Small intestine (tissue), 7 donors: Measurements from ENCODE around the gene LRRC61. TPM values are rescaled to one million over a fixed set of nuclear protein-coding genes. Genes with fewer than 3 reads are reported as not detected.

ENCODE experiments used
- DNase-seq, 2 donors: peaks; one replicate each; pipeline versions ENCODE4 v3.0.0 to v3.0.0-alpha.2; 2013
- FAIRE-seq: peaks from 2 replicates; lab custom pipeline; 2012; peaks lifted over from hg19 to GRCh38; lab: Jason Lieb, UNC
- H3K27ac ChIP-seq, 3 donors: one replicate each; pipeline ENCODE4 v1.5.1; 2013; ENCODE audit warnings: low read length in 2 of 3, mild to moderate bottlenecking in 2 of 3, control low read depth in 1 of 3, inconsistent platforms in 1 of 3, low read depth in 1 of 3, moderate library complexity in 1 of 3
- H3K27me3 ChIP-seq, 3 donors: one replicate each; pipeline ENCODE4 v1.6.1; 2013; ENCODE audit warnings: low read length in 3 of 3, inconsistent platforms in 1 of 3; ENCODE audit not compliant: control insufficient read depth in 3 of 3, insufficient read depth in 3 of 3
- H3K36me3 ChIP-seq, 3 donors: one replicate each; pipeline ENCODE4 v1.6.1; 2013; ENCODE audit warnings: low read length in 3 of 3, inconsistent platforms in 1 of 3, low read depth in 1 of 3, mild to moderate bottlenecking in 1 of 3, moderate library complexity in 1 of 3; ENCODE audit not compliant: control insufficient read depth in 3 of 3, insufficient read depth in 2 of 3
- H3K4me1 ChIP-seq, 3 donors: one replicate each; pipeline ENCODE4 v1.6.1; 2013; ENCODE audit warnings: low read length in 2 of 3, inconsistent platforms in 1 of 3, low read depth in 1 of 3, mild to moderate bottlenecking in 1 of 3, moderate library complexity in 1 of 3; ENCODE audit not compliant: control insufficient read depth in 3 of 3, insufficient read depth in 2 of 3
- H3K4me3 ChIP-seq, 3 donors: one replicate each; pipeline ENCODE4 v1.5.1; 2013; ENCODE audit warnings: low read length in 3 of 3, control low read depth in 1 of 3, inconsistent platforms in 1 of 3, low read depth in 1 of 3, mild to moderate bottlenecking in 1 of 3, moderate library complexity in 1 of 3
- H3K9me3 ChIP-seq, 2 donors: one replicate each; pipeline ENCODE4 v1.6.1; 2013; ENCODE audit warnings: low read depth in 1 of 2, low read length in 1 of 2; ENCODE audit not compliant: control insufficient read depth in 2 of 2, insufficient read depth in 1 of 2
- WGBS, 3 donors: extraction: QIAGEN DNeasy Blood & Tissue Kit; methylation state at CpG; one replicate each; pipeline ENCODE4 v1.1.7; 2013; 5-methylcytosine and 5-hydroxymethylcytosine counted together
- polyA plus RNA-seq, 4 donors: library from polyadenylated mRNA; stranded (reverse) in 3 of 4; unstranded in 1 of 4; fragments of 200-250 nt in 3 of 4; fragments of 120-200 nt in 1 of 4; gene quantifications; one replicate each; pipeline versions ENCODE4 v1.2.1 to v1.2.3, GENCODE V29; 2013
- donor health status: healthy with polysubstance abuse.
- donor health status: control.
- donor health status: control.
- donor health status: Bipolar disorder and iron deficiency.
- donor health status: healthy.

Gene LRRC61
- polyA plus RNA-seq, 4 donors: 5.6 to 23.6 (median 12.3) TPM

DNA sequence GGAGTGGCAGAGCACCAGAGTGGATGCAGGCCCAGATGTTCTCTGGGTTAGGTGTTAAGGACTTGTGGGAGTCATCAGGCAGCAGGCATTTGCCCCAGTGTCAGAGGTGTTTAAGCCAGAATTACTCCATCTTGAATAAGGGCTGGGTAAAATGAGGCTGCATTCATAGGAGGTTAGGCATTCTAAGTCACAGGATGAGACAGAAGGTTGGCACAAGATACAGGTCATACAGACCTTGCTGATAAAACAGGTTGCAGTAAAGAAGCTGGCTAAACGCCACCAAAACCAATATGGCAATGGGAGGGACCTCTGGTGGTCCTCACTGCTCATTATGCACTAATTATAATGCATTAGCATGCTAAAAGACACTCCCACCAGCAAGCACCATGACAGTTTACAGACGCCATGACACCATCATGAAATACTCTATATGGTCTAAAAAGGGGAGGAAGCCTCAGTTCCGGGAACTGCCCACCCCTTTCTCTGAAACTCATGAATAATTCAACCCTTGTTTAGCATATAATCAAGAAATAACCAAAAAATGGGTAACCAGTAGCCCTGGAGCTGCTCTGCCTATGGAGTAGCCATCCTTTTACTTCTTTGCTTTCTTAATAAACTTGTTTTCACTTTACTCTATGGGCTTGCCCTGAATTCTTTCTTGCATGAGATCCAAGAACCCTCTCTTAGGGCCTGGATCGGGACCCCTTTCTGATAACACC is 882 bp upstream of the LRRC61 start:
- Histone ChIP-seq H3K9me3 (no peaks in the 10 kb centered on the region), H3K4me1 (peaks cover 8 to 23% (median 13%) of the 10 kb centered on the region in 3 donors), H3K4me3 (peak overlapping the region; percentile 88 to 90 (median 88)), H3K36me3 (peaks cover 2 to 25% (median 4%) of the 10 kb centered on the region in 3 donors), H3K27ac (peak overlapping the region; percentile 91 to 97 (median 93)), H3K27me3 (no peaks in the 10 kb centered on the region)
- FAIRE-seq (no peak), DNase-seq (peak; percentile 48 to 65)
- 10 to 50% (median 14%) methylated on average over 4 of the region's 4 CpGs for WGBS, 3 donors

DNA sequence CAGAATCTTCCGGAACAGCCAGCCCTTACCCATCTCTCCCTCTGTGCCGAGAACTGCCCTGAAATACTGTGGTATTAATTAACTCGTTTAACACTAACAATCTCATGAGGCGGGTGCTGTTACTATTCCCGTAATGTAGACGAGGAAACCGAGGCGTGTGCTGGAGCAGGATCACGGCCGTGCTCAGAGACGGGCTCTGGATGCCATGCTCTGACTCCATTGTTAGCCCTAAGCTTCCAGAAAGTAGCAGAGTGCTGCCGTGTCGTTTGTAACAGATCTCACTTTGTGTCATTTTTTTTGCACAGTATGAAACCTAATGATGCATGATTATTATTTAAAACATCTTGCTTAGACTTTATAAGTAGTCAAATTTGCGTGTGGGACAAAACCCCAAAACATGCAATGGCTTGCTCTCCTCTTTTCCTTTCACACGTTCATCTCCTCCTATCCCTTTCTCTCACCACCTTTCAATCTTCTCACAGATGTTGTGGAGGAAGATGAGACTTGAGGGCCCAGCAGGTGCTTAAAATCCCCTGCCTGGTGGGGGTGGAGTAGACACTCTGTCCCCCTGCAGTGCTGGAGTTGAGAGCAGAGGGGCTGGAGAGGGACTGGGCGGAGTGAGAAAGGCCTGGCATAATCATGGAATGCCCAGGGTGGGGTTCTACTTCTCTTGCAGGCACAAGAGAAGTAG is 672 bp downstream of the LRRC61 start:
- FAIRE-seq: no peak
- 3 to 15% (median 9%) methylated on average over 16 of the region's 16 CpGs for WGBS, 3 donors
- H3K27ac ChIP-seq: peak overlapping the region; percentile 91 to 97 (median 93)
- peak overlapping the region; percentile 88 to 90 (median 88) for H3K4me3 ChIP-seq
- no peaks in the 10 kb centered on the region for H3K9me3 ChIP-seq
- H3K27me3 ChIP-seq: no peaks in the 10 kb centered on the region
- peaks cover 2 to 37% (median 6%) of the 10 kb centered on the region in 3 donors for H3K36me3 ChIP-seq
- peaks cover 8 to 23% (median 13%) of the 10 kb centered on the region in 3 donors for H3K4me1 ChIP-seq
- DNase-seq: peak in 1 of 2 donors; percentile 57

GRCh38 chr7:150324373-150324961 is 1.3 kb downstream of the LRRC61 start:
- Histone ChIP-seq H3K27me3 (no peaks in the 10 kb centered on the region), H3K4me3 (peak overlapping the region in 2 of 3 donors; percentile 88), H3K9me3 (no peaks in the 10 kb centered on the region), H3K36me3 (peaks cover 2 to 43% (median 10%) of the 10 kb centered on the region in 3 donors), H3K4me1 (peaks cover 8 to 23% (median 13%) of the 10 kb centered on the region in 3 donors), H3K27ac (peak overlapping the region; percentile 55 to 93 (median 91))
- no peak for FAIRE-seq
- 19 to 46% (median 37%) methylated on average over 12 of the region's 12 CpGs for WGBS, 3 donors
- peak; percentile 41 to 54 for DNase-seq

GRCh38 chr7:150325110-150325611 is 2.0 kb downstream of the LRRC61 start:
- Histone ChIP-seq H3K36me3 (peaks cover 2 to 50% (median 10%) of the 10 kb centered on the region in 3 donors), H3K9me3 (no peaks in the 10 kb centered on the region), H3K4me3 (no peak overlapping the region), H3K4me1 (peaks cover 8 to 23% (median 13%) of the 10 kb centered on the region in 3 donors), H3K27me3 (no peaks in the 10 kb centered on the region), H3K27ac (peak overlapping the region; percentile 25 to 93 (median 91))
- DNase-seq: no peak
- FAIRE-seq: no peak
- WGBS, 3 donors: 88 to 96% (median 88%) methylated on average over 10 of the region's 10 CpGs

DNA sequence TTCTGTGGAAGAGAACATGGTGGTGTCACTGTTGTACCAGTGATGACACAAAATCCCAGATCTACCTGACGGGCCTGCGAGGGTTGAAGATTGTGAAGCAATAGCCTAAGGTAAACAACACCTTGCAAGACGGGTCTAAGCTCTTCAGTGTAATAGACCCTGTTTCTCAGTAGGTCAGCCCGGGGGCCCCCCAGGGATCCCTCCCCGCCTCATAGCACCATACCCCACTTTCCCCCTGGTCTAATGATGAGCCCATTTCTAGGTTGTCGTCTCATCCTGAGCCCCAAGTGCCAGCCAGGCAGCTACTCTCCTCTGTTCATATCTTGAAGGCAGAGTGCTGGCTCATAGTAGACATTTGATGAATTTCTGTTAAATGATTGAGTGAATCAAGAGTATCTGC is 2.7 kb downstream of the LRRC61 start:
- Histone ChIP-seq H3K4me3 (no peak overlapping the region), H3K9me3 (no peaks in the 10 kb centered on the region), H3K4me1 (peaks cover 8 to 21% (median 11%) of the 10 kb centered on the region in 3 donors), H3K27ac (peak overlapping the region in 1 of 3 donors; percentile 38), H3K27me3 (no peaks in the 10 kb centered on the region), H3K36me3 (peaks cover 2 to 58% (median 10%) of the 10 kb centered on the region in 3 donors)
- FAIRE-seq (no peak), DNase-seq (no peak)
- WGBS, 3 donors: 91 to 92% (median 91%) methylated on average over 6 of the region's 6 CpGs

- Histone ChIP-seq H3K27me3 (no peaks in the 10 kb centered on the region), H3K36me3 (peaks cover 2 to 62% (median 10%) of the 10 kb centered on the region in 3 donors), H3K4me3 (no peak overlapping the region), H3K4me1 (peaks cover 7 to 15% (median 8%) of the 10 kb centered on the region in 3 donors), H3K9me3 (no peaks in the 10 kb centered on the region), H3K27ac (no peak overlapping the region)
- 77 to 92% (median 90%) methylated on average over 4 of the region's 4 CpGs for WGBS, 3 donors
- DNase-seq (no peak), FAIRE-seq (no peak)
These were observed 3.6 kb downstream of the LRRC61 start for GRCh38 chr7:150326657-150327268.

DNA sequence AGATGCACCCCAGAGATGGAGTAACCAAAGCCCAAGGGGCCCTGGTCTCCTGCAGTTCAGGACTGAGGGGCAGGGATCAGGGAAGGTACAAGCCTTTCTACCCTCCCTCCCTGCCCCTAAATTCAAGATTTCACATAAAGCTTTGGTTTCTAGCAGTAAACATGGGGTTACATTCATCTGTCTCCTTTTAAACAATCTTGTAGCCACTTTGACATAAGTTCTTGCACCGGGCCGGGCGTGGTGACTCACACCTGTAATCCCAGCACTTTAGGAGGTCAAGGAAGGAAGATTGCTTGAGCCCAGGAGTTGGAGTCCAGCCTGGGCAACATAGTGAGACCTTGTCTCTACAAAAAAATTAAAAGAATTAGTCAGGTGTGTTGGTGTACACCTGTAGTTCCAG is 4.2 kb downstream of the LRRC61 start:
- 86 to 98% (median 97%) methylated on average over 3 of the region's 3 CpGs for WGBS, 3 donors
- H3K36me3 ChIP-seq: peaks cover 2 to 66% (median 10%) of the 10 kb centered on the region in 3 donors
- H3K4me1 ChIP-seq: peaks cover 3 to 10% (median 5%) of the 10 kb centered on the region in 3 donors
- H3K9me3 ChIP-seq: no peaks in the 10 kb centered on the region
- no peak overlapping the region for H3K4me3 ChIP-seq
- H3K27me3 ChIP-seq: no peaks in the 10 kb centered on the region
- no peak for FAIRE-seq
- no peak for DNase-seq
- H3K27ac ChIP-seq: no peak overlapping the region
